GM12878 (cell line): ENCODE measurements around the gene NCKAP5. TPM values are rescaled to one million over a fixed set of nuclear protein-coding genes. Genes with fewer than 3 reads are reported as not detected.

Experiments
- ATAC-seq: fragments of 200-7000 bp; cut with Tn5 transposase; 3 replicates; pipeline ENCODE4 v1.9.1; 2020; ENCODE audit warnings: mild to moderate bottlenecking, moderate library complexity
- BruUV-seq: library from RNA; stranded (reverse); fragments of 400-500 nt; replicated peaks from 2 replicates; lab custom pipeline; 2021; lab: Mats Ljungman, UMichigan
- CTCF ChIA-PET: fragments of 300-600 bp; sonication (Branson Sonifier 250); formaldehyde crosslinking; extraction: SDS; loops from one replicate; lab custom pipeline; 2021; ENCODE audit warnings: inconsistent platforms; lab: Yijun Ruan, JAX
- POLR2A ChIA-PET: fragments of 350-600 bp; formaldehyde crosslinking; extraction: SDS; loops from one replicate; lab custom pipeline; 2021; ENCODE audit warnings: inconsistent platforms; lab: Charles Lee
- RAD21 ChIA-PET: fragments of 300-600 bp; sonication (Branson Sonifier 250); formaldehyde crosslinking; loops from one replicate; lab custom pipeline; 2023; ENCODE audit warnings: antibody characterized with exemption; ENCODE audit not compliant: unreplicated experiment; lab: Charles Lee
- SMC1A ChIA-PET: fragments of 300-600 bp; sonication (Branson Sonifier 250); formaldehyde crosslinking; loops from one replicate; lab custom pipeline; 2023; ENCODE audit not compliant: unreplicated experiment, uncharacterized antibody; lab: Charles Lee
- DNase-seq: peaks from one replicate; pipeline ENCODE4 v3.0.0-alpha.2; 2011; ENCODE audit warnings: low read depth, low spot score
- FAIRE-seq: peaks from 3 replicates; lab custom pipeline; 2011; peaks lifted over from hg19 to GRCh38; lab: Jason Lieb, UNC
- H2AFZ ChIP-seq: 2 replicates; pipeline ENCODE4 v1.6.0; 2011; ENCODE audit warnings: low read depth, low read length, control low read depth; ENCODE audit not compliant: control insufficient read depth
- H3K27ac ChIP-seq: 2 replicates; pipeline ENCODE4 v1.5.1; 2011; ENCODE audit warnings: control low read depth; ENCODE audit not compliant: control insufficient read depth, insufficient read depth
- H3K27me3 ChIP-seq, 2 experiments: replicated peaks in 1 of 2; 2 replicates each; pipeline versions ENCODE4 v1.6.0 to v1.6.1; 2011; ENCODE audit warnings: low read length in 1 of 2; ENCODE audit not compliant: control insufficient read depth in 2 of 2, insufficient read depth in 2 of 2
- H3K36me3 ChIP-seq, 2 experiments: 2 replicates each; pipeline ENCODE4 v1.5.1; 2011; ENCODE audit warnings: low read length in 1 of 2; ENCODE audit not compliant: control insufficient read depth in 2 of 2, insufficient read depth in 2 of 2
- H3K4me1 ChIP-seq: 2 replicates; pipeline ENCODE4 v1.6.1; 2011; ENCODE audit warnings: mild to moderate bottlenecking, low read length, moderate library complexity, mixed read lengths; ENCODE audit not compliant: control insufficient read depth, insufficient read depth
- H3K4me2 ChIP-seq: 2 replicates; pipeline ENCODE4 v1.6.0; 2011; ENCODE audit warnings: control low read depth; ENCODE audit not compliant: control insufficient read depth, insufficient read depth
- H3K4me3 ChIP-seq: fragments of 200-600 bp; sonication (generic); 2 replicates; pipeline ENCODE4 v1.5.1; 2016
- H3K79me2 ChIP-seq: 2 replicates; pipeline ENCODE4 v1.6.0; 2011; ENCODE audit warnings: low read length; ENCODE audit not compliant: control insufficient read depth, insufficient read depth
- H3K9ac ChIP-seq: 2 replicates; pipeline ENCODE4 v1.8.0; 2011; ENCODE audit warnings: low read length, control low read depth, mixed read lengths; ENCODE audit not compliant: control insufficient read depth, insufficient read depth
- H3K9me3 ChIP-seq: replicated peaks from 3 replicates; pipeline ENCODE4 v1.5.1; 2011; ENCODE audit warnings: mild to moderate bottlenecking, low read length; ENCODE audit not compliant: control insufficient read depth, insufficient read depth
- H4K20me1 ChIP-seq: 2 replicates; pipeline ENCODE4 v1.6.0; 2011; ENCODE audit not compliant: control insufficient read depth, insufficient read depth
- CTCF ChIP-seq, 3 experiments: IDR thresholded peaks in 2 of 3; conservative IDR thresholded peaks in 1 of 3; 2 replicates each; pipeline ENCODE4 v1.5.1; 2011; ENCODE audit warnings: low read depth in 3 of 3, low read length in 3 of 3, mild to moderate bottlenecking in 3 of 3, control low read depth in 2 of 3, moderate library complexity in 2 of 3, inconsistent platforms in 1 of 3, mixed read lengths in 1 of 3; ENCODE audit not compliant: control insufficient read depth in 2 of 3, insufficient read depth in 1 of 3; ENCODE audit errors: extremely low read depth in 1 of 3
- CUX1 ChIP-seq: IDR thresholded peaks from 2 replicates; pipeline ENCODE4 v1.6.1; 2012; ENCODE audit warnings: improper control_type of control experiment, low read depth, low read length; ENCODE audit not compliant: insufficient replicate concordance
- HDAC6 ChIP-seq: fragments of 200-600 bp; sonication (generic); IDR thresholded peaks from one replicate; pipeline ENCODE4 v1.8.0; 2017; ENCODE audit warnings: antibody characterized with exemption; ENCODE audit not compliant: unreplicated experiment
- IRF4 ChIP-seq: IDR thresholded peaks from 2 replicates; pipeline ENCODE4 v1.6.1; 2011; ENCODE audit warnings: low read depth, low read length
- NR2C1 ChIP-seq: fragments of 450-650 bp; IDR thresholded peaks from 2 replicates; pipeline ENCODE4 v1.6.1; 2017; ENCODE audit warnings: antibody characterized with exemption, mild to moderate bottlenecking, moderate library complexity
- SIX5 ChIP-seq: IDR thresholded peaks from 2 replicates; pipeline ENCODE4 v1.6.1; 2011; ENCODE audit warnings: mild to moderate bottlenecking, low read depth, low read length, moderate library complexity; ENCODE audit not compliant: severe bottlenecking
- SMARCA5 ChIP-seq: fragments of 450-650 bp; IDR thresholded peaks from 2 replicates; pipeline ENCODE4 v1.6.1; 2017; ENCODE audit warnings: mild to moderate bottlenecking
- SREBF1 ChIP-seq: IDR thresholded peaks from 2 replicates; pipeline ENCODE4 v1.6.1; 2012; ENCODE audit warnings: mild to moderate bottlenecking, low read length
- USF2 ChIP-seq: IDR thresholded peaks from 2 replicates; pipeline ENCODE4 v1.6.1; 2011; ENCODE audit warnings: low read depth, low read length, improper control_type of control experiment, borderline replicate concordance
- YBX1 ChIP-seq: fragments of 450-650 bp; IDR thresholded peaks from 2 replicates; pipeline ENCODE4 v1.6.1; 2016; ENCODE audit warnings: antibody characterized with exemption
- ZBTB11 ChIP-seq: fragments of 450-650 bp; formaldehyde crosslinking; IDR thresholded peaks from 2 replicates; pipeline ENCODE4 v1.5.0; 2022; ENCODE audit warnings: mild to moderate bottlenecking, missing genetic modification characterization
- ZNF24 ChIP-seq: fragments of 450-650 bp; IDR thresholded peaks from 2 replicates; pipeline ENCODE4 v1.6.1; 2017; ENCODE audit warnings: antibody characterized with exemption, mild to moderate bottlenecking
- WGBS: methylation state at CpG from one replicate; pipeline ENCODE4 v1.1.6; 2016; ENCODE audit warnings: low lambda C conversion rate; ENCODE audit not compliant: insufficient replicate concordance, insufficient coverage; ENCODE audit errors: missing lambda C conversion rate; 5-methylcytosine and 5-hydroxymethylcytosine counted together
- in situ Hi-C: fragments of 300-500 bp; cut with MboI; formaldehyde crosslinking; loops from 9 replicates; pipeline ENCODE4 v1.14.3; 2018; ENCODE audit warnings: mixed read lengths
- intact Hi-C: fragments of 100-400 bp; cut with micrococcal nuclease; formaldehyde crosslinking; loops from one replicate; pipeline ENCODE4 v1.14.2; 2022; ENCODE audit not compliant: unreplicated experiment
- polyA plus RNA-seq, 11 experiments: library from polyadenylated mRNA; depleted of rRNA in 4 of 11; unstranded in 6 of 11; stranded (reverse) in 5 of 11; fragments of >200 nt; fragmentation: Nextera tagmentation in 4 of 11; fragmentation: Illumina TruSeq in 1 of 11; extraction: Ambion mirVana in 4 of 11; extraction: Trizol in 1 of 11; gene quantifications; 1 replicate in 1 of 11; 2 replicates in 10 of 11; pipeline versions ENCODE4 v1.2.1 to v1.2.3, GENCODE V29; 2011 to 2016; ENCODE audit warnings: inconsistent platforms in 2 of 11, missing spikeins in 2 of 11, low read depth in 1 of 11
- total RNA-seq, 4 experiments: library from RNA; depleted of rRNA in 3 of 4; stranded (reverse); fragments of >200 nt in 3 of 4; fragmentation: Illumina TruSeq in 1 of 4; extraction: Trizol in 1 of 4; gene quantifications; 2 replicates each; pipeline versions ENCODE4 v1.2.1 to v1.2.3, GENCODE V29; 2013 to 2021

Gene NCKAP5
- total and polyA plus RNA-seq, 10 of the 15 experiments (the other 5 are each of a cell fraction or from before 2014, with no cell fraction given): 0.06 to 0.44 (median 0.16) TPM

- H3K9me3 ChIP-seq: no peaks in the 10 kb centered on the region
- ChIA-PET RAD21 (no interaction called here), CTCF (interaction anchor here (3.2 kb wide), 1 partner anchor 12 kb away, joined by 17 read pairs; no protein-coding TSS in a partner anchor), SMC1A (interaction anchor here (0.5 to 6.6 kb wide), 2 partner anchors 6 to 150 kb away, joined by 3 to 81 read pairs; no protein-coding TSS in a partner anchor), POLR2A (no interaction called here)
- no peak overlapping the region for H3K9ac ChIP-seq
- intact Hi-C loops (no loop called here), in situ Hi-C loops (no loop called here)
- DNase-seq: no peak
- no peak for ATAC-seq
- H2AFZ ChIP-seq: no peak overlapping the region
- no peak overlapping the region for H3K4me3 ChIP-seq
- BruUV-seq: no TSS peak
- no peak for FAIRE-seq
- no peaks in the 10 kb centered on the region for H4K20me1 ChIP-seq
- no peaks in the 10 kb centered on the region for H3K36me3 ChIP-seq
- H3K27me3 ChIP-seq: no peaks in the 10 kb centered on the region
- H3K27ac ChIP-seq: no peak overlapping the region
- WGBS: 43% methylated on average over 6 of the region's 6 CpGs
- H3K4me1 ChIP-seq: no peaks in the 10 kb centered on the region
- H3K79me2 ChIP-seq: no peaks in the 10 kb centered on the region
- H3K4me2 ChIP-seq: no peak overlapping the region
- TF ChIP-seq IRF4 (no peak), HDAC6 (no peak), SIX5 (no peak), CTCF (IDR thresholded peaks at IDR 0.05 in 2 of 3, conservative IDR thresholded peaks at IDR 0.05 in 1 of 3; ENCODE audit: control insufficient read depth in 2 of 3, extremely low read depth in 1 of 3, insufficient read depth in 1 of 3, low read depth in 3 of 3, low read length in 3 of 3) (no peak), CUX1 (no peak), SMARCA5 (no peak), ZNF24 (no peak), USF2 (no peak), YBX1 (no peak), SREBF1 (no peak), ZBTB11 (CRISPR knock-in tag) (no peak), NR2C1 (no peak)
These were observed 61.3 kb downstream of the NCKAP5 start for GRCh38 chr2:133506996-133507395.
